ENCODE results near the gene RAB25.
"Not testable (repeated sequence)": the region's sequence is repeated elsewhere in the genome, so short reads cannot be mapped to it uniquely, and the experiment has no call there.

RAB25 gene

DNA sequence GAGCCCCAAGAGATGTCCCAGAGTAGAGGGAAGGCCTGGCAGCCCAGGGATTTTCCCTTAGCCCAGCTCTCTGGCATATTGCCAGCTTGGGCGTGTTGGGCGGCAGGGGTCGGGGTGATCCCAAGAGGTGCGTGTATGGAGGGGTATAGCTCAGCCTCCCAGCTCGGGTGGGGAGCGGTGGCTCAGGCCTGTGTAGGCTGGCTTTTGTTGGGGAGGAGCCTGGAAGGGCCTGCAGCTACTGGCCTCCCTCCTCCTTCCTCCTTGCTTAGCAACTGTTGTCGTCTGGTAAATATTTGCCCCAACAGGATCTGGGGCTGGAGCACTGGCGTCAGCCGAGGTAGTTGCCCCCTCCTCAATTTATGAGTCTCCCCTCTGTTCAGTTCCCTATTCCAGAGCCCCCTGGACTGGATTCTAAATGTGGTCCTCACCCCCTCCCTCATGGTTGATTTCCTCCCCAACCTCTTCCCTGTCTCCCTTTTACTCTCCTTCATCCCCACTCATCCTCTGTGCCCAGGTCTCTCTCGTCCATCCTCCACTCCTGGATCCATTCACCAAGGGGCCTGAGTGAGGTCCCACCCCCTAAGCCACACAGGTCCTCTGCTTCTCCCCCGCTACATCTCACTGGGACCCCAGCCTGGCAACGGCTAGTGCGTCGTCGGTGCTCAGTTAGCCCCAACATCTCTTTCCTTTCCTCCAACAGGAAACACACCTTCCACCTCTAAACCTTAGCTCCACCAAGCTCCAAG lies 43.3 kb downstream of the RAB25 start:
- DNase-seq: peak; percentile 93

DNA sequence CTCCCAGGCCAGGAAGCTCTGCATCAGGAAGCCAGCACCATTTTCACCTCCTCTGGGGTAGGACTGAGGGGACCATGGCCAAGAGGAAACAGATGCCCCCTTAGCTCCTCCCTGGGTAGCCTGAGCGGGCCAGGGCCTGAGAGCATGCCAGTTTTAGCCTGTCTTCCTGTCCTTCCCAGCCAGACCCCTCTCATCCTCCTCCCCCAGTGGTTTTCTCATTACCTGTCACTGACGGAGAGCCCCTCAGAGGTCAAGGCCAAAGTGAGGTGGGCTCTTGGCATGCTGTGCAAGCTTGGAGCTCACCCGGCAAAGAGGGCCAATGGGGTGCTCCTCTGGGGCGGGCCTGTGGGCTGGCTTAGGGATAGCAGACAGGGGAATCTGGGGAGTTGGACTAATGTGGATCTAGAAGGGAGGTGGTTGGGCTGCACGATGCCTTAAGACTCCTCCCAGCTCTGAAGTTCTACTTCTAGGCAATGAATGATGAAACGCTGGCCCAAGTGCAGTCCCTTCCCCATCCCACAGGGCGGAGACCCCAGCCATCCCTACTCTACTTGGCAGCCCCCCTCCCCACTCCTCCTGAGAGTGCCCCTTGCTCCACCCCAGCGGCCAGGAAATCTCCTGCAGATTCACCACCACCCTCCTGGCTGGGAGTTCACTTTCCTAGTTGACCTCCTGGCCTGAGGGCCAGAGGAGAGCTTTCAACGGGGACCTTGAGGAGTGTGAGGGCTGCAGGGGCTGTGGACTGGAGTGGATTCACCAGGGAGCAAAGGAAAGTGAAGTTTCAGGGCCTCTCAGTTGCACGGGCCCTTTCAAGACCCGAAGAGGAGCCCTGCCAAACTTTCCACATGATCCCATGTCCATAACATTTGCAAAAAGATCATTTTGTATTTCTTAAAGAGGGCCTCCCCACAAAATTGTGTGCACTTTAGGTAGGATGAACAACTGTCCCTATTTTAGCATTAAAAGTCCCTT lies 44.2 kb downstream of the RAB25 start:
- DNase-seq: no peak

DNA sequence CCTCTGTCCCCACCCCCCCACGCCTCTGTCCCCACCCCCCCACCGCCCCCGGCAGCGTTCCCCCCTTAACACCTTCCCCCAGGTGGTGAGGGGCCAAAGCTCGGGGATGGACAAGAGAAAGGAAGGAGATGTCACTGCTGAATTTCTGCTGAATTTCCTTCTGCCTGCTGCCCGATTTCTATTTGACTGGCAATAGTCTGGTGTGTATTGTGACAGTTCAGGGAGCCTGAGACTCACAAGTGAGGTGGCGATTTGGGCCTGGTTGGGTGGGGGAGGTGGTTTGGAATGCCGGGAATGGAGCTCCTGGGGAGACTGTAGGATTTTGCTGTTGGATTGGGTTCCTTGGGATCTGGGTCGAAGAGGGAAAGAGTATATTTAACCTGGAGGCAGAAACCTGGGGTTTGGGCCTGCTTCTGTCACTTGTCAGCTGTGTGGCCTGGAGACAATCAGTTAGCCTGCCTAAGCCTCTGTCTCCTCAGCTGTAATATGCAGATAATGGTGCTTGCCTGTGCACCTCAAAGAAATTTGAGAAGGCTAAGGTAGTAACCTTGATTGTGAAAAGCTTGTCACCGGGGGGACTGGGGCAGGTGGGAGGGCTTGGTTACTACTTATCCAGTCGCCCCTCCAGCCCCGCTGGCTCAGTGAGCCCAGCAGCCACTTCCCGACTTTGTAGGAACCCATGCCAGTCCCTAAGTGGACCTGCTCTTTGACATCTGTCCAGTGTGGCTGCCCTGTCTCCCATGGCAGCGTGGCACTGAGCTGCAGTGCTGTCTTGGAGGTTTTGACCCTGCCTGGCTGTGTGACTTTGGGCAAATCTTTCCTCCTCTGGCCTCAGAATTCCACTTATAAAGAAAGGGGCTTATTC lies 45.9 kb downstream of the RAB25 start:
- peak; percentile 83 for DNase-seq

DNA sequence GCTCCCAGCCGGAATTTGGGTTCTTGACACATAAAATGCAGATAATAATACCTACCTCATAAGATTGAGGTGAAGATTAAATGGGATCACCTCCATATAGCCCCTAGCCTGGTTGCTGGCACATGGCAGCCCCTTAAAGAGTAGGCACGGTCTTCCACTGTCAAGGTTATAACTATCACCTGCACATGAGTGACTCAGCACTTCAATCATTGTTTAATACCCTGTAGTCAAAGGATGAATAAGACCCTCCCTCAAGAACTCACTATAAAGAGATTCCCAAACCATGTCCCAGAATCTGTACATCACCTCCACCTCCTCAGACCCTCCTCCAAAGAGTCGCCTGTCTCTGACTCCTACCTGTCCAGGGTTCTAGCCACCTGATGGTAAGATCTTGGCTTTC lies 47.1 kb downstream of the RAB25 start:
- DNase-seq: no peak

DNA sequence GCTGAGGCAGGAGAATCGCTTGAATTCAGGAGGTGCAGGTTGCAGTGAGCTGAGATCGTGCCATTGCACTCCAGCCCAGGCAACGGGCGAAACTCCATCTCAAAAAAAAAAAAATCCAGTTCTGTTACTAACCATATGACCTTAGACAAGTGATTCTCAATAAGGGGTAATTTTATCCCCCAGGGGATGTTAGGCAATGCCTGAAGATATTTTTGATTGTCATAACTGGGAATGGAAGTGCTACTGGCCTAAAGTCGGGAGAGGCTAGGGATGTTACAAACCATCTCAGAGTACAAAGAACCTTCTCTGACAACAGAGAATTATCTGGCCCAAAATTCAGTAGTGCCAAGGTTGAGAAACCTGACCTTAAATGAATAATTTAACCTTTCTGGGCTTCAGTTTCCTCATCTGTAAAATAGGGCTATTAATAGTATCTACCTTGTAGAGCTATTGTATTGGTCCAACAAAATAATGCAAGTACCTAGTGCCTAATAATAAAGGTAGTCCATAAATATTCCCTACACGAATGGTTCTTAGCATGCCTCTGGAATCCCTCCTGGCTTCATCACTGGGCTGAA lies 47.8 kb downstream of the RAB25 start:
- no peak for DNase-seq

DNA sequence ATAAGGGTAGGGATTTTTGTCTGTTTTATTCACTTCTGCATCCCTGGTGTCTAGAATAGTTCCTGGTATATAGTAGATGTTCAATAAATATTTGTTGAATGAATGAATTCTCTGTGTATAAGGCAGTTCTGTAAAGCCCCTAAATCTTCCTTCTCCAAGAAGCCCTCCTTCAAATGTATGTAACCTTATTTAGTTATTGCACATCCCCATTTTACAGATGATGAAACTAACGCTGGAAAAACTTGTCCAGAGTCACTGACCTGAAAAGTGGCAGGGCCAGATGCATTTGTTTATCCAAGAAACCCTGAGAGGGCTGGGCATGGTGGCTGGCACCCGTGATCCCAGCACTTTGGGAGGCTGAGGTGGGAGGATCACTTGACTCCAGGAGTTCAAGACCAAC lies 49.3 kb downstream of the RAB25 start:
- DNase-seq: no peak

DNA sequence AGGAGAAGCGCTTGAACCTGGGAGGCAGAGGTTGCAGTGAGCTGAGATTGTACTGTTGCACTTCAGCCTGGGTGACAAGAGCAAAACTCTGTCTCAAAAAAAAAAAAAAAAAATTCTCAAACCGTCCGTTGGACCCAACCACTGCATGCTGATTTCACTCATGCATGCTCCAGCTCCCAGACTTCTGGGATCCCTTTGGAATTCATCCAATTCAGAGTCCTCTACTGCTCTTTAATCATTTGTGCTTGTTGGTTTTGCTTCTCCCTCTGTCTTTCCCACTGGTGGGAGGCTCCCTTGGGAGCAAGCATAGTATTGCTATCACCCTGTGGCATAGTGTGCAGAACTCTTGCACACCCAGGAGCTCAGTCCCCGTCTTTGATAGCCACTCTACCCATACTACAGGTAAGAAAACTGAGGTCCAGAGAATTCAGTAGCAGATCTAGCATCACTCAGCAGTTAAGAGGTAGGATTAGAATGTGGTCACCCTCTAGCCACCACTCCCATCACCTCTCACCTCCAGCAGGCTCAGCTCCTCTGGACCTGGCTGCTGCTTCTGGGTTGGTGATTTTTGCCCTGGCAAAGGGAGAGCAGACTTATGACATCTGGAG lies 50.5 kb downstream of the RAB25 start:
- no peak for DNase-seq

DNA sequence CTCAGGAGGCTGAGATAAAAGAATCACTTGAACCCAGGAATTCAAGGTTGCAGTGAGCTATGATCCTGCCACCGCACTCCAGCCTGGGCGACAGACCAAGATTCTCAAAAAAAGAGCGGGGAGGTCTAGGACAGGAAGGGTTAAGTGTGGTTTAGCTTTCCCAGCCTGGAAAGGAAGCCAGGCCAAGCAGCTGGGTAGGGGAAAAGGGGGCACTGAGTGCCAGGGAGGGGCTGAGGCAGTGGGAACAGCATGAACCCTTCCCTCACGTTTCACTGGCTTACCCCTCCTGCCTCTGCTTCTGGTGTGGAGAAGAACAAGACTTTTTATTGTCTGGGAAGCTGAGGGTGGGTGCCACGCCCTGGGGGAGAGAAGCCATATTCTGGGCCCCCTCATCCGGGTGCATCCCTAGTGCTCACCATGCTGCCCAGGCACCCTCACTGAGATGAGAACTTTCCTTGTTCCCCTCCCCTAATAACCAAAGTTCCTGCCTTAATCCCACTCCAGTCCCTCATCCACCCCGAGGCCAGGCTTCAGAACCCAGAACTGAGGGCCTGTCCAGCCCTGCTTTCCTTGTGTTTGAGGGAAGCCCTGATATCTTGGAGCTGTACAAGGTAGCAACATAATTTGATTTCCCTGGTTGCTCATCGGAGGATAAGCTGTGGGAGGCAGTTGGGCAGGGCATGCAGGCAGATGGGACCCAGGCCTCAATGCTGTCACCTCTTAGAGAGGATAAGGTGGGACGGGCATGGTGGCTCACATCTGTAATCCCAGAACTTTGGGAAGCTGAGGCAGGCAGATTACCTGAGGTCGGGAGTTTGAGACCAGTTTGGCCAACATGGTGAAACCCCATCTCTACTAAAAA lies 51.5 kb downstream of the RAB25 start:
- no peak for DNase-seq

DNA sequence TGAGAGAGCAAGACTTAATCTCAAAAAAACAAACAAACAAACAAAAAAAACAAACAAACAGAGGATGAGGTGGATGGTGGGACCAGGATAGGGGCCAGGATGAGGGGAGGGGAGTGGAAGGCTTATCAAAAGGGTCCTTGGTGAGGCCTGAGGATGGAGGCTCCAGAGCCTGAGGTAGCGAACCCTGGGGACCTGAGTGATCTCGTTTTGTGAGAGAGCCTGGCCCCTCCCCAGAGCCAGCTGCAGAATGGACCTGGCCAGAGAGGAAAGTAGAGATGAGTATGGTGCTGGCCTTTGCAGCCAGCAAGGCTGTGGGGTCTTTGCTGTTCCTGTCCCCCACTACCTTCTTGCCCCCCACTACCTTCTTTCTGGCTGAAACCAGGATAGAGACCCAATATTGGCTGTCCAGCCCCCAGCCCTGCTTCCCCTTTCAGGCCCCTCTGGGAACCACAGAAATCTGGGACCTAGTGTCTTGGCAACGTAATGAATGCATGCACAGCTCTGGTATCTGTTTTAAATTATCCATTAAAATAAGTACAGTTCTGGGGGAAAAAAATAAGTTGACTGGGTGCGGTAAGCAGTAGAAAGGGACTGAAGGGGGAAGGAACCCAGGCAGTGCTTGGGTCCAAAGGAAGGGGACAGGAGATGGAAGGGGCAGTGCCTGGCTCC lies 52.5 kb downstream of the RAB25 start:
- no peak for DNase-seq

DNA sequence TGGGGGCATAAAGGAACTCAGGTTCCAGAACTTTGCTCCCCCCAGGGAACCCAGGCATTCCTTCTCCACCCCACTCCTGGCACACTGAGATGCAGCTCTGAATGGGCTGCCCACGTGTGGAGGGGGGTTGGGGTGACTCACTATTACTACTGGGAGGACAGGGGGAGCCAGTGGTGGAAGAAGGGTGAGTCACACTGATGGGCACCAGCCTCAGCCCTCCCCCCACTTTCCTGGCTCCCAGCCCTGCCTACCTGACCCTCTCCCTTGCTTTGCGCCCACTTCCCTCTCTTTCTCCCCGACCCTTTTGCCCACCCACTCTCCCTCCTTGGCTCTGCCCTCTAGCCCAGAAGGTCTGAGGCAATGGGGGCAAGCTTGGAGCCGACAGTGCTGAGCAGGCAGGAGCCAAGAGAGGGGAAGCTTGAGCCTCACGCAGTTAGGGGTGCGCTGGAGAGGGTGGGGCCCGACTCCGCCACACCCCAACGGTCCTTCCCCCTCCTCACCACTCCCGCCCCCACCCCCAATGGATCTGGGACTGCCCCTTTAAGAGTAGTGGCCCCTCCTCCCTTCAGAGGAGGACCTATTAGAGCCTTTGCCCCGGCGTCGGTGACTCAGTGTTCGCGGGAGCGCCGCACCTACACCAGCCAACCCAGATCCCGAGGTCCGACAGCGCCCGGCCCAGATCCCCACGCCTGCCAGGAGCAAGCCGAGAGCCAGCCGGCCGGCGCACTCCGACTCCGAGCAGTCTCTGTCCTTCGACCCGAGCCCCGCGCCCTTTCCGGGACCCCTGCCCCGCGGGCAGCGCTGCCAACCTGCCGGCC lies 53.4 kb downstream of the RAB25 start, which contains the start of gene LMNA:
TSS of gene LMNA (plus strand) at position 611 of the 818 bp plus-strand sequence. CDS start 208 bp downstream, outside the sequence.
- DNase-seq: peak; percentile 67

DNA sequence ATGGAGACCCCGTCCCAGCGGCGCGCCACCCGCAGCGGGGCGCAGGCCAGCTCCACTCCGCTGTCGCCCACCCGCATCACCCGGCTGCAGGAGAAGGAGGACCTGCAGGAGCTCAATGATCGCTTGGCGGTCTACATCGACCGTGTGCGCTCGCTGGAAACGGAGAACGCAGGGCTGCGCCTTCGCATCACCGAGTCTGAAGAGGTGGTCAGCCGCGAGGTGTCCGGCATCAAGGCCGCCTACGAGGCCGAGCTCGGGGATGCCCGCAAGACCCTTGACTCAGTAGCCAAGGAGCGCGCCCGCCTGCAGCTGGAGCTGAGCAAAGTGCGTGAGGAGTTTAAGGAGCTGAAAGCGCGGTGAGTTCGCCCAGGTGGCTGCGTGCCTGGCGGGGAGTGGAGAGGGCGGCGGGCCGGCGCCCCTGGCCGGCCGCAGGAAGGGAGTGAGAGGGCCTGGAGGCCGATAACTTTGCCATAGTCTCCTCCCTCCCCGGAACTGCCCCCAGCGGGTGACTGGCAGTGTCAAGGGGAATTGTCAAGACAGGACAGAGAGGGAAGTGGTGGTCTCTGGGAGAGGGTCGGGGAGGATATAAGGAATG lies 54.1 kb downstream of the RAB25 start:
- no peak for DNase-seq

DNA sequence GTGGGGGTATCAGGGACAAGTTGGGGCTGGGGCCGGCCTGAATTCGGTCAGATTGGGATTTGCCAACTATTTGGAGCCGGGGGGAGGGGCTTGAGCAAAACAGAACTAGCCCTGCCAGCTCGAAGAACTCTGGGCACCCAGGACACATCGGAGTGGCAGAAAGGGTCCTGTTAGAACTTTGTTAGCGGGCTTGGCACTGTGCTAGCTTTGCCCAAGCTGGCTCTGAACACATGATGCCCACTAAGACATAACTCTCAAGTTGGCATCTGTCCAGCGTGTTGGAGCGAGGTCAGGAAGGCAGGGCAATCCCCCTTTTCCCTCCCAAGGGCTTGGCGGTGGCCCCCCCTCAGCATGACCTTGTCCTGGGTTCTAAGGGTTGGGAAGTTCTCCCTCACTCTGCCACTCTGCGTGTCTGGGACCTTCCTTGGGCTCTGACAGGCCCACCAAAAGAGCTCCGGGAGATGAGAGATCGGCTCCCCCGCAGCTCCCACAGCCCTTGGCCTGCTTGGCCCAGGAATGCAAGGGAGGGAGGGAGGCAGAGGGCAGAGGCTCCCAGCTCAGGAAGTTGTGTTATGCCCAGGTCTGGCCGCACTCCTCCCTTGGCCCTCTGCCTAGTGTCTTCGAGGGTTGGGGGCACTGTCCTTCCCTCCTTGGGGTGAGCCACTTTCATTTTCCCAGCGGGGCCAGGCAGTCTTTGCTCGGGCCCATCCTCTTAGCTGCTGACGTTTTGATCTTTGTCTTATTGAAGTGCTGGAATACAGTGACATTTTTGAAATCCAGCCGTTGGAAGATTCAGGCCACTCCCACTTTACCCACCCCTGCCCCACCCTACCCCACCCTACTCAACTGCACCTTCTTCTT lies 54.8 kb downstream of the RAB25 start:
- DNase-seq: peak; percentile 41

DNA sequence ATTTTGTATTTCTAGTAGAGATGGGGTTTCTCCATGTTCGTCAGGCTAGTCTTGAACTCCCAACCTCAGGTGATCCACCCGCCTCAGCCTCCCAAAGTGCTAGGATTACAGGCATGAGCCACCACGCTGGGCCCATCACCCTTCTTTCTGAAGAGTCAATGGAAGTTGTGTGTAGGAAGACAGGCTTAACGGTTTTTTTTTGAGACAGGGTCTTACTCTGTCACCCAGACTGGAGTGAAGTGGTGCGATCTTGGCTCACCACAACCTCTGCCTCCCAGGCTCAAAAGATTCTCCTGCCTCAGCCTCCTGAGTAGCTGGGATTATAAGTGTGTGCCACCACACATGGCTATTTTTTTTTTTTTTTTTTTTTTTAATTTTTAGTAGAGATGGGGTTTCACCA lies 55.8 kb downstream of the RAB25 start:
- not testable (repeated sequence) for DNase-seq

DNA sequence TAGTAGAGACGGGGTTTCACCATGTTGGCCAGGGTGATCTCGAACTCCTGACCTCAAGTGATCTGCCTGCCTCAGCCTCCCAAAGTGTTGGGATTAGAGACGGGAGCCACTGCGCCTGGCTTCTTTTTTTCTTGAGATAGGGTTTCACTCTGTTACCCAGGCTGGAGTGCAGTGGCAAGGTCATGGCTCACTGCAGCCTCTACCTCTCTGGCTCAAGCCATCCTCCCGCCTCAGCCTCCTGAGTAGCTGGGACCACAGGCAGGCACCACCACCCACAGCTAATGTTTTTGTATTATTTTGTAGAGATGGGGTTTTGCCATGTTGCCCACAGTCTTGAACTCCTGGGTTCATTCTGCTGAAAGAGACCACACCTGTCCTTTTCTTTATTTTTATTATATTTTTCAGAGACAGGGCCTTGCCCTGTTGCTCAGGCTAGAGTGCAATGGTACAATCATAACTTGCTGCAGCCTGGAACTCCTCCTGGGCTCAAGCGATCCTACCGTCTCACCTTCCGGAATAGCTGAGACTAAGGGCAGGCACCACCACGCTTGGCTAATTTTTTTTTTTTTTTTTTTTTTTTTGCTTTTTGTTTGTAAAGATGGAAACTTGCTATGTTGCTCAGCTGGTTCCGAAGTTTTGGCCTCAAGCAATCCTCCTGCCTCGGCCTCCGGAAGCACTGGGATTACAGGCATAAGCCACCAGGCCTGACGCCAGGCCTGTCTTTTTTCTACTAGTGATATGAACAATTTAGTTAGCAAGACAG lies 56.6 kb downstream of the RAB25 start:
- DNase-seq: no peak

DNA sequence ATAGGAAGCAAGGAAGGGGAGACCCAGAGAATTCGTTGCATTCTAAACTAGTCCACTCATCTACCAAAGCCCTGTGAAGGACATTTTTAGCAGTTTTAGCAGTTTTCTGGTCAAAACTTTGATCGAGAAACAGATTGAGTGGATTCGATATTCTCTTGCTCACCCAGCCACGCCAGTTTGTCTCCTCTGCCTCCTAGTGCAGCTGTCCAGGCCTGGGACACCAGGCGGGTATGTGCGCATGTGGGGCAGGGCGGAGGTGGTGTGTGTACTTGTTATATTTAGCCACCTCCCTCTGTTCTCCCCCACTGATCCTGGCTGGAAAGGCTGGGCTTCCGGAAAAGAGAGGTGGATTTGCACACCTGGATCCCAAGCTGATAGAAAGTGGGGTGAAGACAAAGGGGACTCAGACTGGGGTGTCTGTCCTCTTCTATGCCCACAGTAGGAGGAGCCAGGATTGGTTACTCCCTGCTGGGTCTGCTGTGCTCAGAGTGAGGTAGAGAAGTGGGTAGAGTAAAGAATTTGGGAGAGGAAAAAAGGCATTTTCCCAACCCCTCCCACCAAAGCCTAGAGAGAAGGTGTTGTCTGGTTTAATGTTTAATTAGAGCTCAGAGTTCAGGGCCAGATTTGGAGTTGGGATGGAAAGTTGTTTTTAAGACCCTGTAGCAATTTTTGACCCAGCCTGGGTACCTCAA lies 57.4 kb downstream of the RAB25 start:
- no peak for DNase-seq

DNA sequence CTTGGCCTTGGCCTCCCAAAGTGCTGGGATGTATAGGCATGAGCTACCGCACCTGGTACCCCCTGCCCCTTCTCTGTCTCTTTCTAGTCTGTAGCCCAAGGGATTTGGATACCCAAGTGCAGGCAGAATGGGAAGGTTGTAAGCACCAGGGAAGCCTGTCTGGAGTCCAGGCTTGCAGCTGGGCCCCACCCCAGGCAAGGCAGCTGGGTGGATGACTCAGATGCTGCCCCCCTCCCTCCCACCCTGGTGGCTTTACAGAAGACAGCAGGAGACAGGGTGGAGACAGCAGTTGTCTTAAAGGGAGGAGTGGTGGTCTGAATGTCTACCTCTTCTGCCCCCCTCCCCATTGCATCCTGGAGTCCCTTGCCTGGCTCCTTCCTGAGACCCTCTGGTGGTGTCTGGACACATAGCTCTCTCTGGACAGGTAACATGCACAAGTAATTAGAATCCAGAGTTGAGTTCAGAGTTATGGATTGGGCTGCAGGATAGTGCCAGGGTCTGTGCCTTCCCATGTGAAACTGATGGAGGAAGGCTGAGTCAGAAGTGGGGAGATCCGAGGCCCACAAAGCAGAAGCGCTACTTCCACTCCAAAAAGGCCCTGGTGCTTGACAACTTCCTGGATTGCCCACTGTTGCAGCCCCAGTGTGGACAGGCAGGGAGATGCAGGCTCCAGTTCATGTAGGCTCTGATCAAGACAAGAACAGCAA lies 58.7 kb downstream of the RAB25 start:
- DNase-seq: no peak
